ENCODE results near the gene CDKAL1. TPM values are rescaled to one million over a fixed set of nuclear protein-coding genes. Genes with fewer than 3 reads are reported as not detected.

The CDKAL1 gene
- total and polyA plus RNA-seq, 9 of the 15 experiments (the other 6 are each of a cell fraction or from before 2014, with no cell fraction given) = 11.2 to 36.3 (median 20.1) TPM

DNA sequence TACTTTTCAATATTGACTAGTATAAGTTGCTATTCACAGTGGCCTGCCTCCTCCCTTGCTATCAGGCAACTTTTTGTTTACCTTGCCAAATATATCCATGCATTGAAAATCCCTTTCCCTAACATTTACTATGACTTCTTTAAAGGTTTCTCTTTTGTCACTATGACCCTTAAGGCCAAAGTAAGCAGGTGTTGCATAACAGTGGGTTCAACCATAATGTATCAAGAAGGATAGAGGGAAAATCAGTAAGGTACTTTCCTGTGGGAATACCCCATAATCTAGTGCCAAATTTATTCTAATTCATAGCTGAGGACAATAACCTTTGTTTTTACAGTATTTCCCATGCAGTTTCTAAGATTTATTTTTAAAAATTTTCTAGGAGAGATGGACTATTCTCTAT is 527.6 kb downstream of the CDKAL1 start:
- in situ Hi-C loops (cut with MboI) = no loop called here
- CTCF ChIA-PET (ENCODE audit: low intra/inter-chr PET ratio) = no interaction called here
- intact Hi-C loops (cut with micrococcal nuclease) = no loop called here
- Histone ChIP-seq H3K36me3 (ENCODE audit: control insufficient read depth, insufficient read depth, low read length) (no peaks in the 10 kb centered on the region), H3K9ac (ENCODE audit: insufficient read depth in 1 of 2, low read depth in 2 of 2, low read length in 2 of 2) (no peak overlapping the region), H3K4me3 (no peak overlapping the region), H3K9me1 (ENCODE audit: control insufficient read depth, insufficient read depth, low read length) (no peaks in the 10 kb centered on the region), H3K9me3 (replicated peaks; ENCODE audit: control insufficient read depth, insufficient read depth, low read depth, low read length) (no peaks in the 10 kb centered on the region), H4K20me1 (replicated peaks; ENCODE audit: control insufficient read depth, insufficient read depth, low read length) (no peaks in the 10 kb centered on the region), H3K4me2 (ENCODE audit: insufficient read depth, low read length) (no peak overlapping the region), H3K27ac (ENCODE audit: extremely low read depth, low read depth, low read length) (no peak overlapping the region), H2AFZ (ENCODE audit: low read depth, low read length) (no peak overlapping the region), H3K79me2 (ENCODE audit: control insufficient read depth, insufficient read depth, low read length) (no peaks in the 10 kb centered on the region), H3K4me1 (replicated peaks in 1 of 2; ENCODE audit: control insufficient read depth in 2 of 2, insufficient read depth in 2 of 2, low read length in 2 of 2) (peaks cover 0 to 4% of the 10 kb centered on the region in 2 experiments; a peak in 2 of 5 replicates), H3K27me3 (ENCODE audit: control insufficient read depth in 2 of 2, insufficient read depth in 2 of 2, low read length in 2 of 2) (no peaks in the 10 kb centered on the region)
- TF ChIP-seq HDAC1 (IDR thresholded peaks at IDR 0.05) = no peak
- no peak for TF ChIP-seq SRSF9 (IDR thresholded peaks at IDR 0.05; ENCODE audit: borderline replicate concordance, low read depth, low read length)
- no peak for TF ChIP-seq KAT2B (IDR thresholded peaks at IDR 0.05; ENCODE audit: low read depth, low read length)
- no peak for TF ChIP-seq POLR2G (IDR thresholded peaks at IDR 0.05; ENCODE audit: low read depth, low read length)
- no peak for TF ChIP-seq PRMT5 (CRISPR knock-in tag; IDR thresholded peaks at IDR 0.05)
- no peak for TF ChIP-seq ZBTB2 (IDR thresholded peaks at IDR 0.05)
- no peak for TF ChIP-seq ZNF778 (CRISPR knock-in tag; IDR thresholded peaks at IDR 0.05)
- no peak for TF ChIP-seq WHSC1 (IDR thresholded peaks at IDR 0.05; ENCODE audit: low read length)
- TF ChIP-seq ZBTB12 (CRISPR knock-in tag; IDR thresholded peaks at IDR 0.05) = no peak
- TF ChIP-seq, protein P1, sequence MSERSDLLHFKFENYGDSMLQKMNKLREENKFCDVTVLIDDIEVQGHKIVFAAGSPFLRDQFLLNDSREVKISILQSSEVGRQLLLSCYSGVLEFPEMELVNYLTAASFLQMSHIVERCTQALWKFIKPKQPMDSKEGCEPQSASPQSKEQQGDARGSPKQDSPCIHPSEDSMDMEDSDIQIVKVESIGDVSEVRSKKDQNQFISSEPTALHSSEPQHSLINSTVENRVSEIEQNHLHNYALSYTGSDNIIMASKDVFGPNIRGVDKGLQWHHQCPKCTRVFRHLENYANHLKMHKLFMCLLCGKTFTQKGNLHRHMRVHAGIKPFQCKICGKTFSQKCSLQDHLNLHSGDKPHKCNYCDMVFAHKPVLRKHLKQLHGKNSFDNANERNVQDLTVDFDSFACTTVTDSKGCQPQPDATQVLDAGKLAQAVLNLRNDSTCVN (CRISPR knock-in tag; IDR thresholded peaks at IDR 0.05) = no peak
- no peak for TF ChIP-seq FOXP4 (CRISPR knock-in tag; IDR thresholded peaks at IDR 0.05; ENCODE audit: borderline replicate concordance)
- TF ChIP-seq ZNF165 (CRISPR knock-in tag; IDR thresholded peaks at IDR 0.05; ENCODE audit: borderline replicate concordance) = no peak
- BruUV-seq (replicated peaks) = no TSS peak
- POLR2A ChIA-PET = interaction anchor here (0.7 kb wide), 1 partner anchor 10 kb away, joined by 3 read pairs; no protein-coding TSS in a partner anchor
- FAIRE-seq = no peak
- no peak for DNase-seq (ENCODE audit: extremely low read depth in 1 of 4, low spot score in 3 of 4)
- ATAC-seq = no peak

All from K562 (cell line).